GM03348 (cell line): ENCODE results near the gene PM20D1.
"Not testable (repeated sequence)": the region's sequence is repeated elsewhere in the genome, so short reads cannot be mapped to it uniquely, and the experiment has no call there.

ENCODE experiments used
- DNase-seq: peaks from one replicate; pipeline ENCODE4 v3.0.0; 2012; ENCODE audit warnings: low spot score

The PM20D1 gene

GRCh38 chr1:205849619-205850355, at the start of gene PM20D1:
PM20D1 (minus strand) TSS chr1:205850132; CDS start chr1:205850072, 60 bp downstream.
- peak; percentile 92 for DNase-seq

GRCh38 chr1:205896351-205896750, 46.4 kb upstream of the PM20D1 start:
- DNase-seq = no peak

GRCh38 chr1:205894119-205894518, 44.2 kb upstream of the PM20D1 start:
- not testable (repeated sequence) for DNase-seq

- DNase-seq = not testable (repeated sequence)
These were observed 42.2 kb upstream of the PM20D1 start for GRCh38 chr1:205892175-205892574.

DNA sequence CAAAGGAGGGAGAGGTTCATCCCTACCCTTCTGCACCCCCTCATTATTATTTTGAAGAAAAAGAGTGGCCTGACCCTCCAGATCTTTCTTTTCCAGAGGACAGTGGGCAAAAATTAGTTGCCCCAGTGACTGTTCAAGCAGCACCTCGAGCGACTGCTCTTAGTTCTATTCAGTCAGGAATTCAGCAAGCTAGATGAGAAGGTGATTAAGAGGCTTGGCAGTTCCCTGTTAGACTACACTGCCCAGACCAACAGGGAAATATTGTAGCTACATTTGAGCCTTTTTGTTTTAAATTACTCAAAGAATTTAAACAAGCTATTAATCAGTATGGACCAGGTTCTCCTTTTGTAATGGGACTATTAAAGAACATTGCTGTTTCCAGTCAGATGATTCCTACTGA, 41.5 kb upstream of the PM20D1 start:
- DNase-seq = peak; percentile 21

DNA sequence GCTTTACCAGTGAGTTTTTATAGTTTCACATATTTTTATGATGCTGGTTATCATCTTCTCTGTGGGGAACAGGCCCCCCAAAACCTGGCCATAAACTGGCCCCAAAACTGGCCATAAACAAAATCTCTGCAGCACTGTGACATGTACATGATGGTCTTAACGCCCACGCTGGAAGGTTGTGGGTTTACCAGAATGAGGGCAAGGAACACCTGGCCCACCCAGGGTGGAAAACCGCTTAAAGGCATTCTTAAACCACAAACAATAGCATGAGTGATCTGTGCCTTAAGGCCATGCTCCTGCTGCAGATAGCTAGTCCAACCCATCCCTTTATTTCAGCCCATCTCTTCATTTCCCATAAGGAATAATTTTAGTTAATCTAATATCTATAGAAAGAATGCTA, 40.7 kb upstream of the PM20D1 start:
- DNase-seq = not testable (repeated sequence)

DNA sequence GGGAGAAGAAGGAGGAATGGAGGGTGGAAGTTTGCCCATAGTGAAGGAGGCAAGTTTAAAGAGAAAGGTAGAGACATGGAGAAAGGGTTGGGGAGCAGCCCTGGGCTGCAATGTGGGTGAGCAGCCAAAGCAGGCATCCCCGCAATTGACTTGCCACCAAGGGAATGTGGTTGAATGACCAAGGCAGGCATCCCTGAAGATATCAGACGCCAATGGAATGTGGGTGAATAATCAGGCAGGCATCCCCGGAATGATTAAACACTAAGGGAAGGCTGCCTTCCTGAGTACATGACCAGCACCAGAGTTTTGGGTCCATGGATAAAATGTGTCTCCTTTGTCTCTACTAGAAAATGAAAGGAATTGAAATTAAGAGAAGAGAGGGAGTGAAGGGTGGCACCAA, 39.8 kb upstream of the PM20D1 start:
- DNase-seq = peak; percentile 67

DNA sequence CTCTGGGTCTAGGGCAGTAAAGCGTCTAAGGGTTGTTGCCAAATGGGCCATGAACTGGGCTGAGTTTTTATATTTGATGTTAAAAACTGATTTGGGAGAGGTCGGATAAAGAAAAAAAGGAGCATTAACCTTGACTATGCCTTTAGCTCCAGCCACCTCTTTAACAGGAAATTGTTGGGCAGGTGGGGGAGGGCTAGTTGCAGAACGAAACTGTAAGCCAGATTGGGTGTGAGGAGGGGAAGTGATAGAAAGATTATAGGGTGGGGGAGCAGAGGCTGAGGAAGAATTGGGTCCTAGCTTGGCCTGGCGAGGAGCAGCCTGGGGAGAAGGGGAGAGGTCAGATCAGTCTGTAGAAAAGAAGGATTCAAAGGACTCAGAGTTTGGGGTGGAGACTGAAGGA, 39.1 kb upstream of the PM20D1 start:
- DNase-seq = not testable (repeated sequence)

- no peak for DNase-seq
These were observed 33.9 kb upstream of the PM20D1 start for GRCh38 chr1:205883792-205884191.

DNA sequence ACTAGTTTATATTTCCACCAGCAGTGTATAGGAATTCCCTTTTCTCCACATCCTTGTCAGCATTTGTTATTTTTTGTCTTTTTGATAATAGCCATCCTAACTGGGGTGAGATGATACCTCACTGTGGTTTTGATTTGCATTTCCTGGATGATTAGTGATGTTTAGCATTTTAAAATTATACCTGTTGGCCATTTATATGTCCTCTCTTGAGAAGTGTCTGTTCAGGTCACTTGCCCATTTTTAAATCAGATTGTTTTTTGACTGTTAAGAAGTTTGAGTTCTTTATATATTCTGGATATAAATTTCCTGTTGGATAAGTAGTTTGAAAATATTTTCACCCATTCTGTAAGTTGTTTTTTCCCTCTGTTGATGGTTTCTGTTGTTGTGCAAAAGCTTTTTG, 31.0 kb upstream of the PM20D1 start:
- DNase-seq = no peak

DNA sequence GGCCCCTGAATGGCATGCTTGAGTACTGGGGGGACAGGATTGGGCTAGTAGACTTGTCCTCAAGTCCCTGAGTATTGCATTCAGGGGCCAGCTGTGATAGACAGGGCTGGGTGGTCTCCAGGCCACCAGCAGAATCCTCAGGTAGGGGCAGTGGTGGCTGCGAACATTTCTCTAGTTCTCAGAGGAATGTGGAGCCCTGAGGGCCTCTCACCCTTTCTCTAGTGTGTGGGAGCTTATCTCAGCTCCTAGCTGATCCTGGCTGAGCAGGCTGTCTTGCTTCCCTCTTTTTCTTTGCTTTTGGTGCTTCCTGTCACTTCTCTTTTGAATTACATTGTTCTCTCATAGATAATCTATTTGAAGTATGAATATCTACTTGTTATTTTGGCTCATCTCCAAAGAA, 30.0 kb upstream of the PM20D1 start:
- DNase-seq = no peak

GRCh38 chr1:205878026-205878425, 28.1 kb upstream of the PM20D1 start:
- DNase-seq = no peak

DNA sequence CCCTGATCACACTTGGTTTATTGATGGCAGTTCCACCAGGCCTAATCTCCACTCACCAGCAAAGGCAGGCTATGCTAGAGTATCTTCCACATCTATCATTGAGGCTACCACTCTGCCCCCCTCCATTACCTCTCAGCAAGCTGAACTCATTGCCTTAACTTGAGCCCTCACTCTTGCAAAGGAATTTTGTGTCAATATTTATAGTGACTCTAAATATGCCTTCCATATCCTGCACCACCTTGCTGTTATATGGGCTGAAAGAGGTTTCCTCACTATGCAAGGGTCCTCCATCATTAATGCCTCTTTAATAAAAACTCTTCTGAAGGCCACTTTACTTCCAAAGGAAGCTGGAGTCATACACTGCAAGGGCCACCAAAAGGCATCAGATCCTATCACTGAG, 23.2 kb upstream of the PM20D1 start:
- DNase-seq = not testable (repeated sequence)

DNA sequence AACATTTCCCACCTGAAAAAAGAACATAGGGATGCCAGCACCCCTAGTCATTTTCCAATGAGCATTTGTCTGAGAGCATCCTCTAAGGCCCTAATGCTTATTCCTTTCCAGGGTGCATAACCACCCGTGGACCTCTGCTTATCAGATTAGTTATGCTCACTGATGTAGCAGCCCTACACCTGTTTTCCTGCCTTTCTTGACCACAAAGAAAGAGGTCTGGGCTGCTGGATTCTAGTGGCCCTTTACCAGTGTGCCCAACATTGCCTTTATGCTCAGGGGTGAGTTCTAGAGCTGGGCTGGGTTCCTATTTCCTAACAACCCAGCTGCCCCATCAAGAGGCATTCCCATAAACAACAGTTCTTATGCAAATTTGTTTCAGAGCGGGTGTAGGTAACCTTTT, 20.3 kb upstream of the PM20D1 start:
- DNase-seq = no peak

DNA sequence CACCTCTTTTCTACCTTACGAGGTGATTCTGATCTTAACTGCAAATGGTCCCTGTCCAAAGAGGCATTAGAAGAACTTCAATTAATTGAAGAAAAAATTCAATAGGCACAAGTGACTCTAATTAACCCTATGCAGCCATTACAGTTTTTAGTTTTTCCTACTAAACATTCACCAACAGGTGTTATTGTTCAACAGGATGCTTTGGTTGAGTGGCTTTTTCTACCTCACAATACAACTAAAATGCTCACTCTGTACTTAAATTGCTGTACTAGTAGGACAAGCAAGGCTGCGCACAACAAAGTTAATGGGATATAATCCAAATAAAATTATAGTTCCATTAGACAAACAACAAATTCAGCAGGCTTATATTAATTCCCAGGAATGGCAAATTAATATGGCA, 11.6 kb upstream of the PM20D1 start:
- DNase-seq = no peak

DNA sequence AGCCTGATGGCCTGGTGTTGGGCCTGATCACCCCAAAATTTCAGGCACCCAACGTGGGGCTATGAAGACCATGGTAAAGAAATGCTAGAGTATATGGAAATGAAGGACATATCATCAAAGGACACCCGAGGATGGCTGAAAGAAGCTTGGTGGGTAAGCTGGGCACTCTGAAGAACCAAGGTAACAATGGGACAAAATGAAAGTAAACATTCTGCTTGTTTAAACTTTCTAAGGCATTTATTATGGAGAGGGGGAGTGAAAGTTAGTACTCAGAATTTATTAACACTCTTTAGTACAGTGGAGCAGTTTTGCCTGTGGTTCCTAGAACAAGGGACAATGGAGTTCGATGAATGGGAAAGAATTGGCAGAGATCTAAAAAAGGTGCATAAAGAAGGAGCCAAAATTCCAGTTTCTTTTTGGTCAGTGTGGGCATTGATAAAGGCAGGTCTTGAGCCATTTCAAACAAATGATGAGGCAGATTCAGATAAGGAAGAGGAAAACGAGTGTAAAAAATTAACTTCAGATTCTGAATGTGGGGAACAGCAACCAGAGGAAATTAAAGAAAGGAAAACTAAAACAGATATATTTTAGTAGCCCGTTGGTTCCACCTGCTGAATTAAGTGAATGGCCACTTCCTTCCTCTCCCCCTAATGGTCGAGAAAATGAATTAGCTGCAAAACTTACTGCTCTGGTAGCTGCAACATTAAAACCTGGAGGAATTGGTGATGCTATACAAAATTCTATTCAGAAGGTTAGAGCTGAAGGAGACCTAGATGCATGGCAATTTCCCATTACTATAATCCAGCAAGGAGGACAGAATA, 8.4 kb upstream of the PM20D1 start:
- no peak for DNase-seq

DNA sequence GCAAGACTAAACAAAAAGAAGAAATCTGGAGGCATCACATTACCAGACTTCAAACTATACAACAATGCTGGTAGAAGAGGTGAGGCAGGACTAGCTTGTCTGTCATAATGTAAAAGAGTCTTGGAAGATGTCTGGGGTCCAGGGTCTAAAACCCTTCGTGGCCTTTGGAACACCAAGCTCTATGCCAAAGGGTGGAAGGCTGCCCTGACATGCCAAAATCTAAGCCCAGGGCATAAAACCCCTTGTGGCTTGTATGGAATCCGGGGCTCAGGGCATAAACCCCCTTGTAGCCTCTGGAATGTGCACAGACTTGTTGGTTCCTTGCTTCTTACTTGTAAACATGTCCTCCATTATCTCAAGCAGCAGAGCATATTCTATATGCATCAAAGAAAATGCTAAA, 7.6 kb upstream of the PM20D1 start:
- DNase-seq = not testable (repeated sequence)

DNA sequence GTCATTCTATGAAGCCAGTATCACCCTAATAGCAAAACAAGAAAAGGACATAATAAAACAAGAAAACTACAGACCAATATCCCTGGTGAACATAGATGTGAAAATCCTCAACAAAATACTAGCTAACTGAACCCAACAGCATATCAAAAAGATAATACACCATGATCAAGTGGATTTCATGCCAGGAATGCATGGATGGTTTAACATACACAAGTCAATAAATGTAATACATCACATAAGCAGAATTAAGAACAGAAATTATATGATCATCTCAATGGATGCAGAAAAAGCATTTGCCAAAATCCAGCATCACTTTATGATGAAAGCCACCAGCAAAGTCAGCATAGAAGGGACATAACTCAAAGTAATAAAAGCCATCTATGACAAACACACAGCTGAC, 6.5 kb upstream of the PM20D1 start:
- DNase-seq = no peak

DNA sequence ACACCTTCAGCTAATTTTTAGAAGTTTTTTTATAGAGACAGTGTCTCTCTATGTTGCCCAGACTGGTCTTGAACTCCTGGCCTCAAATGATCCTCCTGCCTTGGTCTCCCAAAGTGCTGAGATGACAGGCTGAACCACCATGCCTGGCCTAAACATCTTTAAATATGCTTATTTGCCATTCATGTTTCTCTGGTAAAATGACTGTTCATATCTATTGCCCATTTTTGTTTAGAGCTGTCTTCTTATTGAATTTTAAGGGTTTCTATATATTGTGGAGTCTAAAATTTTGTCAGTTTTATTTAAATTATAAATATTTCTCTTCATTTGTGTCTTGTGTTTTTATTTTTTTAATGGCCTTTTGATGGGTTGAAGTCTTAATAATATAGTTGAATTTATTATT, 3.0 kb upstream of the PM20D1 start:
- no peak for DNase-seq

GRCh38 chr1:205851993-205852392, 2.1 kb upstream of the PM20D1 start:
- DNase-seq = no peak

DNA sequence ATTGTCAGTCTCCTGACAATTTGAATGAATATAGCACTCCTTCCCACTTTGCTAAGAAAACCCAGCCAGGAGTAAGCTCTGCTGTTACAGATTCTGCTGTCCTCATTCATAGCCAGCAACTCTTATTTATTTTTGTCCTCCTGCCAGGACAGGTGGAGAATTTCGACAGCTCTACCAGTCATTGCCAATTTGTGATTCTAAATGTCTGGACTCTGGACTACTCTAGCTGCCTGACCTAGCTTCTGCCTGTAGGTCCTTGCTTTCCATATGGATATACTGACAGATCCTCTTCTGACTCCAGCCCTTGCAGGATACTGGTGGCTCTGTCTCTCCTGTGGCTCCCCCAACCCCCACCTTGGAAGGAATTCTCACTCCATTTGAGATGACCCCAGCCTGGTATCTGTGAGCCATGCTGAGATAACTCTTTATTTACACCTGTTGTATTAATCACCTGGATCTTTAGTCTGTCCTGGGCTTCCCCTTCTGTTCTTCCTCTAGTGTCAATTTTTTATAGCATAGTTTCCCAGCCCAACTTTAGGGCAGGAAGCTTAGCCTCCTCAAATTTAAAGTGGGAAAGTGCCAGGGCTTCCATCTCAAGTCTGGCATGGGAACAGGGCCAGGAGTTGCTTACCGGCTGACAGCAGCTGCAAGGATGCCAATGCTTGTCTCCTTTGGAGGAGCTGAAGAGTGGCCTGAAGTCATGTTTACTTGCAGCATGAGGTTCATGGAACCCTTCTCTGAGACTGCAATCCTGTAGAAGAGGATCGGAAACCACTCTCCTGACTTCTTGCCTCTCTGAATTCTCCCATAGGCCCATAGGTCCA, 6.7 kb downstream of the PM20D1 start:
- no peak for DNase-seq

DNA sequence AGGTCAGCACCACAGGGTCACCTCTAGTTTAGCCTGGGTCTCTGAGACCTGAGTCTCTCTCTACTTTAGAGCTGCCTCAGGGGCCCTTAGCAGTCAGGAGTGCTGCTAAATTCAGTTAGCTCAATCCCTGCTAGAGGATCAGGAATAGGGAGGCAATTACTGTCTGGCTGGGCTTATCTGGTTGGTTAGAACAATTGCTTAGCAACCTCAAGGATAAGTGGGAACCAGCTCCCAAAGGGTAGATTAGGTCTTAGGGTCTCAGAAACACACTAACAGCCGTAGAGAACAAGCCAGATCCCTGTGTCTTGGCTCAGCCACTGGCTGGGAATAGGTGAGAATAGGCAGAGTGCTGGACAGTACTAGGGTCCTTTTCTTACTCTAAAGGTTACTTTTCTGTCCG, 7.7 kb downstream of the PM20D1 start:
- DNase-seq = no peak
